Activated naive CD4-positive, alpha-beta T cell treated with anti-CD3 and anti-CD28 coated beads, Interleukin-2, amount 50 U/mL, for 24 hours (primary cell): ENCODE data around the gene CDC42EP1.
"Not testable (repeated sequence)": the region's sequence is repeated elsewhere in the genome, so short reads cannot be mapped to it uniquely, and the experiment has no call there.

Experiments used
- H3K27ac Mint-ChIP-seq: one replicate; pipeline ENCODE4 v1.8.0; 2021; ENCODE audit warnings: mild to moderate bottlenecking, mixed read lengths
- H3K27me3 Mint-ChIP-seq: one replicate; pipeline ENCODE4 v1.8.0; 2021; ENCODE audit warnings: mixed read lengths
- H3K36me3 Mint-ChIP-seq: one replicate; pipeline ENCODE4 v1.8.0; 2021; ENCODE audit warnings: mixed read lengths
- H3K4me1 Mint-ChIP-seq: one replicate; pipeline ENCODE4 v1.8.0; 2021; ENCODE audit warnings: mixed read lengths
- H3K4me3 Mint-ChIP-seq: one replicate; pipeline ENCODE4 v1.8.0; 2021; ENCODE audit warnings: mild to moderate bottlenecking, mixed read lengths
- H3K9me3 Mint-ChIP-seq: one replicate; pipeline ENCODE4 v1.8.0; 2021; ENCODE audit warnings: mixed read lengths

The CDC42EP1 gene

GRCh38 chr22:37547251-37547741, 13.0 kb upstream of the CDC42EP1 start:
- peaks cover 2% of the 10 kb centered on the region for H3K27me3 Mint-ChIP-seq
- H3K9me3 Mint-ChIP-seq: no peaks in the 10 kb centered on the region
- H3K36me3 Mint-ChIP-seq: no peaks in the 10 kb centered on the region
- no peak overlapping the region for H3K4me3 Mint-ChIP-seq
- H3K27ac Mint-ChIP-seq: no peak overlapping the region
- peaks cover 5% of the 10 kb centered on the region for H3K4me1 Mint-ChIP-seq

DNA sequence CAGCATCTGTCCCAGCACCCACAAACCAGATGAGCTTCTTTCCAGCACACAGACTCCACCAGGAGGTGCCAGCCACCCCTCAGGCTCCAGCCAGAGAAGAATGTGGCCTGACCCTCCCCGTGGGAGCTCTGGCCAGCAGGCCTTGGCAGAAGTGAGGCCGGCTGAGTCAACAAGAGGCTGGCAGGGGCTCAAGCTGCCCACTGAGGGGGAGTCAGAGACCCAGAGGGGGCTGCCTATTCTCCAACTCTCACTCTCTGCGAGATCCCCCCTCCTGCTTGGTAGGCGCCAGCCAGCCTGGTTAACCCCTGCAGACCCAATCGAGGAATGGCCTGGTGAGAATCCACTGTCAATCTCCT, 10.6 kb upstream of the CDC42EP1 start:
- no peaks in the 10 kb centered on the region for H3K36me3 Mint-ChIP-seq
- no peaks in the 10 kb centered on the region for H3K27me3 Mint-ChIP-seq
- H3K4me1 Mint-ChIP-seq: peaks cover 5% of the 10 kb centered on the region
- H3K4me3 Mint-ChIP-seq: no peak overlapping the region
- H3K27ac Mint-ChIP-seq: no peak overlapping the region
- no peaks in the 10 kb centered on the region for H3K9me3 Mint-ChIP-seq

GRCh38 chr22:37550921-37551320, 9.4 kb upstream of the CDC42EP1 start:
- not testable (repeated sequence) for H3K9me3 Mint-ChIP-seq, H3K27me3 Mint-ChIP-seq, H3K36me3 Mint-ChIP-seq, H3K27ac Mint-ChIP-seq, H3K4me1 Mint-ChIP-seq, H3K4me3 Mint-ChIP-seq

GRCh38 chr22:37551981-37552380, 8.3 kb upstream of the CDC42EP1 start:
- Mint-ChIP-seq H3K27me3 (peaks cover 10% of the 10 kb centered on the region), H3K36me3 (no peaks in the 10 kb centered on the region), H3K4me1 (peaks cover 5% of the 10 kb centered on the region), H3K9me3 (no peaks in the 10 kb centered on the region), H3K4me3 (no peak overlapping the region), H3K27ac (no peak overlapping the region)

DNA sequence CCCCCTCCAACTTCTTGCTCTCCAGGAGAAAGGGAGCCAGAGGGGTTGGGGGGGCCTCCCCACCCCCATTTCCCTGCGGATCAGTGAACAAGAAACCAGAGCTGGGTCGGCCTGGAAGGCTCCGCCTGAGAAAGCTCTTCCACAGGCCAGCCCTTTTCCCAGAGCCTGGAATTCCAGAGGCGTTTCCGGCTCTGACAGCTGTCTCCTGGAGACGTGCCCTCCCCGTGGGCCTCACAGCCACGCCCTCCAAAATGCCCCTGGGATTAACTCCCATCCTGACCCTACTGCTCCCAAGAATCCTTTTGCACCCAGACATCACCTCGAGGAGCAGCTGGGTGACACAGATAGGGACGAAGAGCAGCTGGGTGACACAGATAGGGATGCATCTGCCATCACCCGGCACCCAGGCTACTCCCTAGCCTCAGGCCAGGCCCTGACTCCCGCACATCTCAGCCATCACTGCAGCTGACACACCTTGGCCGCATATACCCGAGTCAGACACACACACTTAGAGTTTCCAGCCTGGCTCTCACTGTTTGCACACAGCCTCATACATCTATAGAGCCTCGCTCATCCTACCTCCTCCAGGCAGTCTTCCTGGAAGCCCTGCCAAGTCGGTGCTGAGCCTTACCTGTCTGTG, 7.6 kb upstream of the CDC42EP1 start:
- H3K27ac Mint-ChIP-seq: peak overlapping the region; percentile 65
- H3K27me3 Mint-ChIP-seq: peaks cover 10% of the 10 kb centered on the region
- H3K4me3 Mint-ChIP-seq: no peak overlapping the region
- H3K9me3 Mint-ChIP-seq: no peaks in the 10 kb centered on the region
- no peaks in the 10 kb centered on the region for H3K36me3 Mint-ChIP-seq
- H3K4me1 Mint-ChIP-seq: peaks cover 5% of the 10 kb centered on the region

- Mint-ChIP-seq H3K9me3 (no peaks in the 10 kb centered on the region), H3K27ac (no peak overlapping the region), H3K4me3 (no peak overlapping the region), H3K27me3 (peaks cover 10% of the 10 kb centered on the region), H3K4me1 (peaks cover 5% of the 10 kb centered on the region), H3K36me3 (no peaks in the 10 kb centered on the region)
Observed at GRCh38 chr22:37553725-37554124, 6.6 kb upstream of the CDC42EP1 start.

GRCh38 chr22:37555029-37555428, 5.3 kb upstream of the CDC42EP1 start:
- H3K4me3 Mint-ChIP-seq: no peak overlapping the region

GRCh38 chr22:37556710-37557109, 3.6 kb upstream of the CDC42EP1 start:
- peaks cover 15% of the 10 kb centered on the region for H3K27me3 Mint-ChIP-seq
- H3K36me3 Mint-ChIP-seq: no peaks in the 10 kb centered on the region
- H3K27ac Mint-ChIP-seq: no peak overlapping the region
- peaks cover 10% of the 10 kb centered on the region for H3K4me1 Mint-ChIP-seq
- no peaks in the 10 kb centered on the region for H3K9me3 Mint-ChIP-seq
- H3K4me3 Mint-ChIP-seq: no peak overlapping the region

More at GRCh38 chr22:37555029-37555428, 5.3 kb upstream of the CDC42EP1 start:
- peaks cover 5% of the 10 kb centered on the region for H3K4me1 Mint-ChIP-seq
- no peaks in the 10 kb centered on the region for H3K36me3 Mint-ChIP-seq
- peaks cover 13% of the 10 kb centered on the region for H3K27me3 Mint-ChIP-seq
- no peak overlapping the region for H3K27ac Mint-ChIP-seq
- no peaks in the 10 kb centered on the region for H3K9me3 Mint-ChIP-seq

GRCh38 chr22:37557321-37558001, 2.8 kb upstream of the CDC42EP1 start:
- Mint-ChIP-seq H3K27ac (no peak overlapping the region), H3K9me3 (no peaks in the 10 kb centered on the region), H3K36me3 (no peaks in the 10 kb centered on the region), H3K27me3 (peaks cover 22% of the 10 kb centered on the region), H3K4me3 (no peak overlapping the region), H3K4me1 (peaks cover 17% of the 10 kb centered on the region)

GRCh38 chr22:37558815-37559214, 1.5 kb upstream of the CDC42EP1 start:
- H3K4me3 Mint-ChIP-seq: no peak overlapping the region
- peaks cover 22% of the 10 kb centered on the region for H3K4me1 Mint-ChIP-seq
- H3K9me3 Mint-ChIP-seq: no peaks in the 10 kb centered on the region
- no peaks in the 10 kb centered on the region for H3K36me3 Mint-ChIP-seq
- H3K27me3 Mint-ChIP-seq: peaks cover 29% of the 10 kb centered on the region
- no peak overlapping the region for H3K27ac Mint-ChIP-seq

- H3K9me3 Mint-ChIP-seq: no peaks in the 10 kb centered on the region
- peak overlapping the region; percentile 41 for H3K27ac Mint-ChIP-seq
- peaks cover 22% of the 10 kb centered on the region for H3K4me1 Mint-ChIP-seq
- H3K27me3 Mint-ChIP-seq: peaks cover 29% of the 10 kb centered on the region
- no peaks in the 10 kb centered on the region for H3K36me3 Mint-ChIP-seq
- H3K4me3 Mint-ChIP-seq: peak overlapping the region; percentile 52
Observed at GRCh38 chr22:37559521-37559900, 769 bp upstream of the CDC42EP1 start.

GRCh38 chr22:37560608-37561211, 430 bp downstream of the CDC42EP1 start:
- Mint-ChIP-seq H3K27me3 (peaks cover 26% of the 10 kb centered on the region), H3K27ac (no peak overlapping the region)

DNA sequence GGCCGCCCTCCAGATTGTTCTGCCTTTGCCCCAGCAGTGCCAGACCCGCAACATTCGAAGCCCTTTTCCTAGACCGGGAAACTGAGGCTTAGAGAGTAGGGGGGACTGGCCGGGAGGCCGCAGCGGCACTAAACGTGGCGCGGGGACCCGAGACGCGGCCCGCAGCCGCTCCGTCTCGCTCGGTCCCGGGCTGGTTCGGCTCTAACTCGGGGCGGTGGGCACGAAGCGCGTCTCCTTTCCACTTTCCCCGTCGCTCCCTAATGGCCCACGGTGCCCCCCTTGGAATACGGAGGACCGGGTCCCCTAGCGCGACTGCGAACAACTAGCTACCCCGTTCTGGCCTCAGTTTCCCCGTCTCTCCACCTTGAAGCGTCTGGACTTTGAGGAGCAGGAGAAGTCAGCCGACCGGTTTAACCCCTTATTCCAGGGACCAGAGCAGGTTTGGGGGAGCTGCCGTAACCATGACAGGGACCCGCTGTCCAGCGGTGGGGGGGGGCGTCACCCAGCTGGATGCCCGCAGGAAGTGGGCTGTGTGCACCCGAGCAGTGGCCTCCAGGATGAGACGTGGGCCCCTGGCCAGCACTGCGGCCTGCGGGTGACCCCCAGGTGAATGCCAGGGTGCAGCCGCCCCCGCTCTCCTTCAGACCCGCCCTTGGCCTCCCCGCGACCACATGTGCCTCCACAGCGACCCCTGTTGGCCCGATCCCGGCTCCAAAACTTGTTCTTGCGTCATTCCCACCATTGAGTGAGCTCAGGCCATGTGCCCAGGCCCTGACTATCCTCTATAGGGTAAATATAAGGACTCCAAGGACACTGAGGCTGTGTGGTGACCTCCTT, 1.1 kb downstream of the CDC42EP1 start:
- peak overlapping the region; percentile 73 for H3K27ac Mint-ChIP-seq
- H3K27me3 Mint-ChIP-seq: peaks cover 21% of the 10 kb centered on the region
- H3K36me3 Mint-ChIP-seq: no peaks in the 10 kb centered on the region
- H3K4me1 Mint-ChIP-seq: peaks cover 21% of the 10 kb centered on the region
- H3K4me3 Mint-ChIP-seq: peak overlapping the region; percentile 80
- H3K9me3 Mint-ChIP-seq: no peaks in the 10 kb centered on the region

More at GRCh38 chr22:37560608-37561211, 430 bp downstream of the CDC42EP1 start:
- Mint-ChIP-seq H3K9me3 (no peaks in the 10 kb centered on the region), H3K4me3 (peak overlapping the region; percentile 80), H3K36me3 (no peaks in the 10 kb centered on the region), H3K4me1 (peaks cover 22% of the 10 kb centered on the region)

DNA sequence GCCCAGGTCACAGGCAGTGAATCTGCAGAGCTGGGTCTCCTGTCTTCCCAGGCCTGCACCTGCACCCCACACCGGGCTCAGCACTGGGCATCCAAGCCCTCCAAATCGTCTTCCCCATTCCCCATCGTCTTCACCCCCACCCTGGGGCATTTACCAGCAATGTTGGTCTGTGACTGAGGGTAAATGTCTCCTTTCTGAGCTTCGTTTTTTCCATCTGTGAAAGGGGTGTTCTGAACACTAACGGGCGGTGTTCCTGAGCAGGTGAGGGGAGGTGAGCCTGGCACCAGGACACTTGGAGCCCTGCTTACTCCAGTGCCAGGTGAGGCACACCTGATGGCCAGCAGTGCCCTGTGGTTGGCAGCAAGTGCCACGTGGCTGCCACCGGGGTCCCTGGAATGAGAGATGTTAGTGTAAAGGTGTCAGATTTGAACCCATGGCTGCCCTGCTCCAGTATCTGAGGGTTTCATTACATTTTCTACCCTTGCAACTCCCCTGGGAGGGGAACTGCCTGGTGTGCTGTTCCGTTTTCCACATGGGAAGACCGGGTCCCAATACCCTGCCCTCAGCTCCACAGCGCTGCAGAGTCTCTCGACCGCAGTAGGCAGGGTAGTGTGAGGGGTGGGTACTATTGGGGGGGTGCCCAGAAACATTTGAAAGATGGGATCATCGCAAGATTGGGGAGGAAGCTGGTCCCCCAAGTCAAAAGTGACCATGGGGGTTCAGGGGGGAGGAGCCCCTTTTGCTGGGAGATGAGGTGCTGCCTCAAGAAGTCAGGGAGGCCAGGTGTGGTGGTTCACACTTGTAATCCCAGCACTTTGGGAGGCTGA, 2.0 kb downstream of the CDC42EP1 start:
- Mint-ChIP-seq H3K9me3 (no peaks in the 10 kb centered on the region), H3K4me1 (peaks cover 29% of the 10 kb centered on the region), H3K27me3 (peaks cover 19% of the 10 kb centered on the region), H3K36me3 (no peaks in the 10 kb centered on the region), H3K4me3 (peak overlapping the region; percentile 80), H3K27ac (peak overlapping the region; percentile 73)
